GM23338 (cell line): ENCODE measurements around the gene CCL7. TPM values are rescaled to one million over a fixed set of nuclear protein-coding genes. Genes with fewer than 3 reads are reported as not detected.

Source experiments
- ATAC-seq: fragments of 200-7000 bp; cut with Tn5 transposase; 3 replicates; pipeline ENCODE4 v1.9.1; 2020
- DNase-seq: peaks from one replicate; pipeline ENCODE4 v3.0.0-alpha.2; 2015; ENCODE audit warnings: low spot score
- H2AFZ ChIP-seq: fragments of 200-600 bp; sonication (generic); 2 replicates; pipeline ENCODE4 v1.8.0; 2016; ENCODE audit warnings: antibody characterized with exemption, mild to moderate bottlenecking, moderate library complexity
- H3F3A ChIP-seq: fragments of 200-600 bp; sonication (generic); replicated peaks from 2 replicates; pipeline ENCODE4 v1.8.0; 2017; ENCODE audit warnings: antibody characterized with exemption, mixed run types, low read depth
- H3K27ac ChIP-seq: fragments of 200-600 bp; sonication (generic); 2 replicates; pipeline ENCODE4 v1.6.1; 2016; ENCODE audit warnings: low read depth
- H3K27me3 ChIP-seq: fragments of 200-600 bp; sonication (generic); 2 replicates; pipeline ENCODE4 v1.8.0; 2016; ENCODE audit warnings: mild to moderate bottlenecking, mixed run types, moderate library complexity; ENCODE audit not compliant: insufficient read depth
- H3K36me3 ChIP-seq: fragments of 200-600 bp; sonication (generic); 2 replicates; pipeline ENCODE4 v1.8.0; 2016; ENCODE audit warnings: mild to moderate bottlenecking; ENCODE audit not compliant: insufficient read depth
- H3K4me1 ChIP-seq: fragments of 200-600 bp; sonication (generic); 2 replicates; pipeline ENCODE4 v1.8.0; 2016; ENCODE audit warnings: mild to moderate bottlenecking, moderate library complexity; ENCODE audit not compliant: insufficient read depth
- H3K4me2 ChIP-seq: fragments of 200-600 bp; sonication (generic); 2 replicates; pipeline ENCODE4 v1.7.1; 2017; ENCODE audit warnings: mixed run types
- H3K4me3 ChIP-seq: fragments of 200-600 bp; sonication (generic); 2 replicates; pipeline ENCODE4 v1.6.1; 2016; ENCODE audit warnings: mixed run types
- H3K79me2 ChIP-seq: fragments of 200-600 bp; sonication (generic); replicated peaks from 2 replicates; pipeline ENCODE4 v1.8.0; 2017; ENCODE audit warnings: mild to moderate bottlenecking; ENCODE audit not compliant: insufficient read depth
- H3K9me2 ChIP-seq: fragments of 200-600 bp; sonication (generic); 2 replicates; pipeline ENCODE4 v1.8.0; 2017; ENCODE audit not compliant: insufficient read depth
- H4K20me1 ChIP-seq: fragments of 200-600 bp; sonication (generic); replicated peaks from 2 replicates; pipeline ENCODE4 v1.8.0; 2017; ENCODE audit warnings: mild to moderate bottlenecking; ENCODE audit not compliant: insufficient read depth
- H3K27ac Mint-ChIP-seq: 2 replicates; pipeline ENCODE4 v1.8.0; 2020; ENCODE audit warnings: inconsistent platforms, mild to moderate bottlenecking, moderate library complexity, mixed read lengths
- H3K27me3 Mint-ChIP-seq: 3 replicates; pipeline ENCODE4 v1.8.0; 2022; ENCODE audit warnings: low read depth, mild to moderate bottlenecking, moderate library complexity, mixed read lengths, inconsistent platforms; ENCODE audit not compliant: insufficient read depth, poor library complexity
- H3K36me3 Mint-ChIP-seq: 3 replicates; pipeline ENCODE4 v1.8.0; 2021; ENCODE audit warnings: low read depth, mild to moderate bottlenecking, inconsistent platforms, moderate library complexity, mixed read lengths
- H3K4me1 Mint-ChIP-seq: 3 replicates; pipeline ENCODE4 v1.8.0; 2020; ENCODE audit warnings: mild to moderate bottlenecking, inconsistent platforms, mixed read lengths
- H3K4me3 Mint-ChIP-seq: 3 replicates; pipeline ENCODE4 v1.8.0; 2021; ENCODE audit warnings: moderate library complexity, mild to moderate bottlenecking, inconsistent platforms, mixed read lengths
- H3K9me3 Mint-ChIP-seq: 3 replicates; pipeline ENCODE4 v1.8.0; 2020; ENCODE audit warnings: moderate library complexity, mild to moderate bottlenecking, inconsistent platforms, mixed read lengths
- EZH2 ChIP-seq: fragments of 200-600 bp; sonication (generic); IDR thresholded peaks from one replicate; pipeline ENCODE4 v1.8.0; 2017; ENCODE audit warnings: antibody characterized with exemption, mild to moderate bottlenecking, low read depth; ENCODE audit not compliant: unreplicated experiment
- EZH2phosphoT487 ChIP-seq: fragments of 200-600 bp; sonication (generic); IDR thresholded peaks from one replicate; pipeline ENCODE4 v1.8.1; 2018; ENCODE audit warnings: antibody characterized with exemption; ENCODE audit not compliant: unreplicated experiment
- NANOG ChIP-seq: IDR thresholded peaks from 2 replicates; pipeline ENCODE4 v1.6.1; 2016; ENCODE audit warnings: antibody characterized with exemption, borderline replicate concordance
- POLR2AphosphoS5 ChIP-seq: IDR thresholded peaks from 2 replicates; pipeline ENCODE4 v1.6.1; 2016; ENCODE audit warnings: antibody characterized with exemption, low read depth
- STAT1 ChIP-seq: IDR thresholded peaks from one replicate; pipeline ENCODE4 v1.6.1; 2016; ENCODE audit warnings: antibody characterized with exemption; ENCODE audit not compliant: unreplicated experiment
- ZNF114 ChIP-seq: fragments of 250-450 bp; sonication (Bioruptor Pico); IDR thresholded peaks from 2 replicates; pipeline ENCODE4 v1.5.0; 2020; ENCODE audit warnings: mild to moderate bottlenecking, moderate library complexity
- ZNF331 ChIP-seq: fragments of 250-450 bp; sonication (Bioruptor Pico); IDR thresholded peaks from 2 replicates; pipeline ENCODE4 v1.5.0; 2020; ENCODE audit warnings: low read depth, mild to moderate bottlenecking, moderate library complexity
- polyA plus RNA-seq: library from polyadenylated mRNA; unstranded; fragments of >200 nt; fragmentation: Nextera tagmentation; extraction: Ambion mirVana; gene quantifications from 2 replicates; pipeline ENCODE4 v1.2.1, GENCODE V29; 2016
- total RNA-seq: library from RNA; depleted of rRNA; stranded (reverse); fragments of >200 nt; shearing (Covaris generic); gene quantifications from 2 replicates; pipeline ENCODE4 v1.2.3, GENCODE V29; 2014
- TF ChIP-seq, protein P1 (sequence below): fragments of 250-450 bp; sonication (Bioruptor Pico); IDR thresholded peaks from 2 replicates; pipeline ENCODE4 v1.5.0; 2020; ENCODE audit warnings: mild to moderate bottlenecking, moderate library complexity
- TF ChIP-seq, protein P2 (sequence below): IDR thresholded peaks from one replicate; pipeline ENCODE4 v1.6.1; 2018; ENCODE audit warnings: antibody characterized with exemption; ENCODE audit not compliant: unreplicated experiment

Gene CCL7
- total and polyA plus RNA-seq, 2 experiments from 2014 or later: not detected

DNA sequence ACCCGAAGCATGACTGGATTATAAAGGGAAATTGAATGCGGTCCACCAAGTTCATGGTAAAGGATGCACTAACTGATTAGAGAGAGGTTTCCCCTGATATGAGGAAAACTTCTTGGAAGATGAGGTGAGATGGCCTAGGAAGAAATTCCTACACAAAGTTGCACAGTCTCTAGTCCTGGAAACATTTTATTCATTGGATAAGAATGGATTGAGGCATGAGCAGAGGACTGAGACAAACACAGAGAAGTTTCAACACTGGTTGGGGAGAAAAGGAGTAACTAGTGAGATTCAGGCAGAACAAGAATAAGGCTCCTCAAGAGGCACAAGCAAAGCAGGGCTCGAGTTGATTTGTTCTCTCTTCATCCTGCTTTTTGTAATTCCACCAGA, 16.9 kb upstream of the CCL7 start:
- H3K4me1 ChIP-seq: peaks cover 35% of the 10 kb centered on the region
- H3K27ac ChIP-seq: no peak overlapping the region
- TF ChIP-seq, protein P1, sequence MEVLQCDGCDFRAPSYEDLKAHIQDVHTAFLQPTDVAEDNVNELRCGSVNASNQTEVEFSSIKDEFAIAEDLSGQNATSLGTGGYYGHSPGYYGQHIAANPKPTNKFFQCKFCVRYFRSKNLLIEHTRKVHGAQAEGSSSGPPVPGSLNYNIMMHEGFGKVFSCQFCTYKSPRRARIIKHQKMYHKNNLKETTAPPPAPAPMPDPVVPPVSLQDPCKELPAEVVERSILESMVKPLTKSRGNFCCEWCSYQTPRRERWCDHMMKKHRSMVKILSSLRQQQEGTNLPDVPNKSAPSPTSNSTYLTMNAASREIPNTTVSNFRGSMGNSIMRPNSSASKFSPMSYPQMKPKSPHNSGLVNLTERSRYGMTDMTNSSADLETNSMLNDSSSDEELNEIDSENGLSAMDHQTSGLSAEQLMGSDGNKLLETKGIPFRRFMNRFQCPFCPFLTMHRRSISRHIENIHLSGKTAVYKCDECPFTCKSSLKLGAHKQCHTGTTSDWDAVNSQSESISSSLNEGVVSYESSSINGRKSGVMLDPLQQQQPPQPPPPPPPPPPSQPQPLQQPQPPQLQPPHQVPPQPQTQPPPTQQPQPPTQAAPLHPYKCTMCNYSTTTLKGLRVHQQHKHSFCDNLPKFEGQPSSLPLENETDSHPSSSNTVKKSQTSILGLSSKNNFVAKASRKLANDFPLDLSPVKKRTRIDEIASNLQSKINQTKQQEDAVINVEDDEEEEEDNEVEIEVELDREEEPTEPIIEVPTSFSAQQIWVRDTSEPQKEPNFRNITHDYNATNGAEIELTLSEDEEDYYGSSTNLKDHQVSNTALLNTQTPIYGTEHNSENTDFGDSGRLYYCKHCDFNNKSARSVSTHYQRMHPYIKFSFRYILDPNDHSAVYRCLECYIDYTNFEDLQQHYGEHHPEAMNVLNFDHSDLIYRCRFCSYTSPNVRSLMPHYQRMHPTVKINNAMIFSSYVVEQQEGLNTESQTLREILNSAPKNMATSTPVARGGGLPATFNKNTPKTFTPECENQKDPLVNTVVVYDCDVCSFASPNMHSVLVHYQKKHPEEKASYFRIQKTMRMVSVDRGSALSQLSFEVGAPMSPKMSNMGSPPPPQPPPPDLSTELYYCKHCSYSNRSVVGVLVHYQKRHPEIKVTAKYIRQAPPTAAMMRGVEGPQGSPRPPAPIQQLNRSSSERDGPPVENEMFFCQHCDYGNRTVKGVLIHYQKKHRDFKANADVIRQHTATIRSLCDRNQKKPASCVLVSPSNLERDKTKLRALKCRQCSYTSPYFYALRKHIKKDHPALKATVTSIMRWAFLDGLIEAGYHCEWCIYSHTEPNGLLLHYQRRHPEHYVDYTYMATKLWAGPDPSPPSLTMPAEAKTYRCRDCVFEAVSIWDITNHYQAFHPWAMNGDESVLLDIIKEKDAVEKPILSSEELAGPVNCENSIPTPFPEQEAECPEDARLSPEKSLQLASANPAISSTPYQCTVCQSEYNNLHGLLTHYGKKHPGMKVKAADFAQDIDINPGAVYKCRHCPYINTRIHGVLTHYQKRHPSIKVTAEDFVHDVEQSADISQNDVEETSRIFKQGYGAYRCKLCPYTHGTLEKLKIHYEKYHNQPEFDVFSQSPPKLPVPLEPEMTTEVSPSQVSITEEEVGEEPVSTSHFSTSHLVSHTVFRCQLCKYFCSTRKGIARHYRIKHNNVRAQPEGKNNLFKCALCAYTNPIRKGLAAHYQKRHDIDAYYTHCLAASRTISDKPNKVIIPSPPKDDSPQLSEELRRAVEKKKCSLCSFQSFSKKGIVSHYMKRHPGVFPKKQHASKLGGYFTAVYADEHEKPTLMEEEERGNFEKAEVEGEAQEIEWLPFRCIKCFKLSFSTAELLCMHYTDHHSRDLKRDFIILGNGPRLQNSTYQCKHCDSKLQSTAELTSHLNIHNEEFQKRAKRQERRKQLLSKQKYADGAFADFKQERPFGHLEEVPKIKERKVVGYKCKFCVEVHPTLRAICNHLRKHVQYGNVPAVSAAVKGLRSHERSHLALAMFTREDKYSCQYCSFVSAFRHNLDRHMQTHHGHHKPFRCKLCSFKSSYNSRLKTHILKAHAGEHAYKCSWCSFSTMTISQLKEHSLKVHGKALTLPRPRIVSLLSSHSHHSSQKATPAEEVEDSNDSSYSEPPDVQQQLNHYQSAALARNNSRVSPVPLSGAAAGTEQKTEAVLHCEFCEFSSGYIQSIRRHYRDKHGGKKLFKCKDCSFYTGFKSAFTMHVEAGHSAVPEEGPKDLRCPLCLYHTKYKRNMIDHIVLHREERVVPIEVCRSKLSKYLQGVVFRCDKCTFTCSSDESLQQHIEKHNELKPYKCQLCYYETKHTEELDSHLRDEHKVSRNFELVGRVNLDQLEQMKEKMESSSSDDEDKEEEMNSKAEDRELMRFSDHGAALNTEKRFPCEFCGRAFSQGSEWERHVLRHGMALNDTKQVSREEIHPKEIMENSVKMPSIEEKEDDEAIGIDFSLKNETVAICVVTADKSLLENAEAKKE (CRISPR knock-in tag): no peak
- TF ChIP-seq STAT1 (no peak), EZH2phosphoT487 (no peak), EZH2 (no peak), NANOG (no peak), ZNF114 (CRISPR knock-in tag) (no peak), ZNF331 (CRISPR knock-in tag) (no peak), POLR2AphosphoS5 (no peak)
- TF ChIP-seq, protein P2, sequence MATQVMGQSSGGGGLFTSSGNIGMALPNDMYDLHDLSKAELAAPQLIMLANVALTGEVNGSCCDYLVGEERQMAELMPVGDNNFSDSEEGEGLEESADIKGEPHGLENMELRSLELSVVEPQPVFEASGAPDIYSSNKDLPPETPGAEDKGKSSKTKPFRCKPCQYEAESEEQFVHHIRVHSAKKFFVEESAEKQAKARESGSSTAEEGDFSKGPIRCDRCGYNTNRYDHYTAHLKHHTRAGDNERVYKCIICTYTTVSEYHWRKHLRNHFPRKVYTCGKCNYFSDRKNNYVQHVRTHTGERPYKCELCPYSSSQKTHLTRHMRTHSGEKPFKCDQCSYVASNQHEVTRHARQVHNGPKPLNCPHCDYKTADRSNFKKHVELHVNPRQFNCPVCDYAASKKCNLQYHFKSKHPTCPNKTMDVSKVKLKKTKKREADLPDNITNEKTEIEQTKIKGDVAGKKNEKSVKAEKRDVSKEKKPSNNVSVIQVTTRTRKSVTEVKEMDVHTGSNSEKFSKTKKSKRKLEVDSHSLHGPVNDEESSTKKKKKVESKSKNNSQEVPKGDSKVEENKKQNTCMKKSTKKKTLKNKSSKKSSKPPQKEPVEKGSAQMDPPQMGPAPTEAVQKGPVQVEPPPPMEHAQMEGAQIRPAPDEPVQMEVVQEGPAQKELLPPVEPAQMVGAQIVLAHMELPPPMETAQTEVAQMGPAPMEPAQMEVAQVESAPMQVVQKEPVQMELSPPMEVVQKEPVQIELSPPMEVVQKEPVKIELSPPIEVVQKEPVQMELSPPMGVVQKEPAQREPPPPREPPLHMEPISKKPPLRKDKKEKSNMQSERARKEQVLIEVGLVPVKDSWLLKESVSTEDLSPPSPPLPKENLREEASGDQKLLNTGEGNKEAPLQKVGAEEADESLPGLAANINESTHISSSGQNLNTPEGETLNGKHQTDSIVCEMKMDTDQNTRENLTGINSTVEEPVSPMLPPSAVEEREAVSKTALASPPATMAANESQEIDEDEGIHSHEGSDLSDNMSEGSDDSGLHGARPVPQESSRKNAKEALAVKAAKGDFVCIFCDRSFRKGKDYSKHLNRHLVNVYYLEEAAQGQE: no peak
- H3K27me3 ChIP-seq: peaks cover 9% of the 10 kb centered on the region; the same call in 1 of the 2 replicates
- H3K79me2 ChIP-seq: no peaks in the 10 kb centered on the region
- peaks cover 11% of the 10 kb centered on the region for H3K27me3 Mint-ChIP-seq
- H4K20me1 ChIP-seq: no peaks in the 10 kb centered on the region
- no peaks in the 10 kb centered on the region for H3K9me3 Mint-ChIP-seq
- H3K9me2 ChIP-seq: peaks cover 8% of the 10 kb centered on the region; the same call in 1 of the 2 replicates
- H2AFZ ChIP-seq: no peak overlapping the region
- no peak overlapping the region for H3K4me3 ChIP-seq
- ATAC-seq (no peak), DNase-seq (no peak)
- peaks cover 41% of the 10 kb centered on the region for H3K4me1 Mint-ChIP-seq
- H3F3A ChIP-seq: peaks cover 5% of the 10 kb centered on the region
- H3K36me3 ChIP-seq: no peaks in the 10 kb centered on the region; the same call in 1 of the 2 replicates
- H3K4me3 Mint-ChIP-seq: no peak overlapping the region
- no peaks in the 10 kb centered on the region; the same call in 2 of the 3 replicates for H3K36me3 Mint-ChIP-seq
- no peak overlapping the region for H3K27ac Mint-ChIP-seq
- H3K4me2 ChIP-seq: no peak overlapping the region
